Endothelial cell of hepatic sinusoid (primary cell): ENCODE results near the gene TAF11L4.
"Not testable (repeated sequence)": the region's sequence is repeated elsewhere in the genome, so short reads cannot be mapped to it uniquely, and the experiment has no call there.

Experiments
- in situ Hi-C: cut with HindIII; loops from 2 replicates; pipeline ENCODE4 v1.10.0; 2017; ENCODE audit warnings: low sequenced_read_pairs

Gene TAF11L4

DNA sequence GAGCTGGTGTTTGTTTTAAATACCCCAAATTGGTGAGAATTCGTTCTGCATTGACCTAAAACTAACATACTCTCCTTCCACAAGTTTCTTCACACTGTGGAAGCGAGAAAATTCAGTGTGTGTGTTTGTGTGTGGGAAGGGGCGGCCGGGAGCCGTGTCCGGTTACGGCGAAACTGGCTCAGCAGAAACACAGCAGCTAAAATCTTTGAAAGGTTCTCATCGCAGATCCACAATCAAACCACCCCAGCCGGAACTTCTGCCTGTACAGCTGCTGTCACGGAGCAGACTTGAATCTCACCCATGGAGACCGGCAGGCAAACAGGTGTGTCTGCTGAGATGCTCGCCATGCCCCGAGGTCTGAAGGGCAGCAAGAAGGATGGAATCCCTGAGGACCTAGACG is at the start of gene TAF11L4:
Gene TAF11L4 (plus strand): TSS at position 301 of the 400 bp plus-strand sequence.
- in situ Hi-C loops: not testable (repeated sequence)

DNA sequence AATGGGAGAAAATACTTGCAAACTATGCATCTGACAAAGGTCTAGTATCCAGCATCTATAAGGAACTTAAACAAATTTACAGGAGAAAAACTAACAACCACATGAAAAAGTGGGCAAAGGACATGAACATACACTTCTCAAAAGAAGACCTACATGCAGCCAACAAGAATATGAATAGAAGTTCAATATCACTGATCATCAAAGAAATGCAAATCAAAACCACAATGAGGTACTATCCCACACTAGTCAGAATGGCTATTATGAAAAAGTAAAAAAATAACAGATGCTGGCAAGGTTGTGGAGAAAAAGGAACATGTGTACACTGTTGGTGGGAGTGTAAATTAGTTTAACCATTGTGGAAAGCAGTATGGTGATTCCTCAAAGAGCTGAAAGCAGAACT is 46.5 kb upstream of the TAF11L4 start:
- in situ Hi-C loops: loop anchor here (10.0 kb wide), 1 partner anchor 1090 kb away; no protein-coding TSS in a partner anchor

- in situ Hi-C loops: loop anchor here (10.0 kb wide), 1 partner anchor 1092 kb away; no protein-coding TSS in a partner anchor
These were observed 44.6 kb upstream of the TAF11L4 start for GRCh38 chr5:17477043-17477442.

- in situ Hi-C loops: loop anchor here (10.0 kb wide), 1 partner anchor 1093 kb away; no protein-coding TSS in a partner anchor
These were observed 43.9 kb upstream of the TAF11L4 start for GRCh38 chr5:17477573-17478265.

DNA sequence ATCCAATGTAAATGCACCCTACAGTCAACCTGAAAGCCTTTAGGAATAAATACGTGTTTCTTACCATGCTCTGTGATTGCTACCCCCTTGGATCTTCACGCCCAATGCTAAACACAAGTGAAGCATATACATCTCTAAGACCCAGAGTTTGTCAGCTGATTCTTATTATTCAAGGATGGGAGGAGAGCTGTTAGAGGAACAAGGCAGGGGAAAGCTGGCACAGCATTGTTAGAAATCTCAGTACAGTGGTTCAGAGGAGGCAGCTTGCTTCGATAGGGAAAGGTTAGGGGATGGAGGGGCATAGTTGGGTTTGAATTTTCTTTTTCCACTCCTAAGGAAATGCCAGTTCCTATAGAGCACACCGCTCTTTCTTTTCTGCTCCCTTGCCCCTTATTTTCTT is 40.2 kb upstream of the TAF11L4 start:
- in situ Hi-C loops: no loop called here

GRCh38 chr5:17482790-17483189 is 38.8 kb upstream of the TAF11L4 start:
- in situ Hi-C loops: no loop called here

DNA sequence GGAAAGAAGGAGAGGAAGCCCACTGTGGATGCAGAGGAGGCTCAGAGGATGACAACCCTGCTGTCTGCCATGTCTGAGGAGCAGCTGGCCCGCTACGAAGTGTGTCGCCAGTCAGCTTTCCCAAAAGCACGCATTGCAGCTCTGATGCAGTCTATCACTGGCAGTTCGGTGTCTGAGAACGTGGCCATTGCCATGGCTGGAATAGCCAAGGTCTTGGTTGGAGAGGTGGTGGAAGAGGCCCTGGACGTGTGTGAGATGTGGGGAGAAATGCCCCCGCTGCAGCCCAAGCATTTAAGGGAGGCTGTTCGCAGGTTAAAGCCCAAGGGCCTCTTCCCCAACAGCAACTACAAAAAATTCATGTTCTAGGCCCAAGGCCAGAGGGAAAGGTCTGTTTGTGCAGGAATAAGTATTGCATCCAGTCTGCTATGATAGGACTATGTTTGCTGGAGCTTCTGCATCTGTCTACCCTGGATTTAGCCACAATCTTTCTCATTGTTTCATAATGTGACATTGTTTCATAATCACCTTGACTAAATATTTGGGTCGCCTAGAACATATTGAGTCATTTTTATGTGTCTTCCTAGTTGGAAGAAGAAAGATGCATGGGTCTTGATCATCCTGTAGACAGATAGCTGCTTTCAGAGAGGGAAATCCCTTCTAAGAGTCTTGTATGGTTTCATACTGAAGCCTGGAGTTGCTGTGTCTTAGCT is 35.0 kb upstream of the TAF11L4 start:
- in situ Hi-C loops: not testable (repeated sequence)

DNA sequence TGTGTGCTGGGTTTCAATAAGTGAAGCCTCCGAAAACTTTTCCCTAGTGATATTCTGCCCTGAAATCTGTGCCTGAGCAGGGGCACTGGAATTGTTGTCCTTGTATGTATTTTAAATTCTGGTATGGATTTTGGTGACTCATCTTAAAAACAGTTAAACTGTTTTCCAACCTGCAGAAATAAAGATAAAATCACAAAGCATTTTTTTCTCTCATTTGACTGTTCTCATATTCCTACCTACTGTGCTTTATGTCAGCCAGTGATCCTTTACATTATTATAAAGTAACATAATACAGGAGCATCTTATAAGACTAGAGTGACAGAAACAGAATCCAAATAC is 34.5 kb upstream of the TAF11L4 start:
- in situ Hi-C loops: no loop called here

DNA sequence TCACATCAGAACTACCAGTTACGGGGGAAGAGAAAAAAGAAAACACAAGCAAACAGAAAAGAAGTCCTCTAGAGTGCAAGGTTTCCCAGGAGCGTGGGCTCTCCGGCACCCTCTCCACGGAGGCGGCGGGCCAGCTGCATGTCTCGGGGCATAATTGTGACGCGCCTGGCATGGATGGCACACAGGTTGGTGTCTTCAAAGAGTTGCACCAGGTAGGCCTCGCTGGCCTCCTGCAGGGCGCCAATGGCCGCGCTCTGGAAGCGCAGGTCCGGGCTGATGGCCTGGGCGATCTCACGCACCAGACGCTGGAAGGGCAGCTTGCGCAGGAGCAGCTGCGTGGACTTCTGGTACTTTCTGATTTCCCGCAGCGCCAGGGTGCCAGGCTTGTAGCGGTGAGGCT is 30.3 kb upstream of the TAF11L4 start:
- in situ Hi-C loops: not testable (repeated sequence)

DNA sequence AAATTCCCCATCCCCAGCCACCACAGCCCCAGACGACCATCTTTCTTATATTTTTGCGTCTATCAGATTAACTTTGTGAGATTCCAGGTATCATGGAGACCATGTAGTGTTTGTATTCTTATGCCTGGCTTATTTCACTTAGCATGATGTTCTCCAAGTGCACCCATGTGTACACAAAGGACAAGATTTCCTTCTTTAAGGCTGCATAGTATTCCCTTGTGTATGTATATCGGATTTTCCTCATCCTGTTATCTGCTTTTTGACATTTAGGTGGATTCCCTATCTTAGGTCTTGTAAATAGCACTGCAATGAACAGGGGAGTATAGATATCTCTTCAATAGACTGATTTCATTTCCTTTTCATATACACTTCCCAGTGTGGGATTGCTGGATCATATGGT is 28.8 kb upstream of the TAF11L4 start:
- in situ Hi-C loops: no loop called here

DNA sequence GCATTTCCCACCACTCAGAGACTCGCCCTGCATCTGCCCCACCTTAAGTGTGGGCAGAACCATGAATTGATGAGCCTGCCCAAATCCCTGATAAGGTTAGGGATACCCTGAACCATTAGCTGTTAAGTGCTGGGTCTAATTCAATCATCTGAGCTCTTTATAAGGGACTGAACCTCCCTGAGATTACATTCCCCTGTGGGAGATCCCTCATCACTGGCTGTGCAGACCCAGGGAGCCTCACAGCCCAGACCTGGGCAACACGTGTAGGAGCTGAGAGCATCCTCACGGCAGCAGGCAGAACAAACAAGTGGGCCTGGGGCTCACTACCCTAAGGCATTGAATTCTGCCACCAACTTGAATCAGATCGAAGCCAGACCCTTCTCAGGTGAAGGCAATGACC is 24.2 kb upstream of the TAF11L4 start:
- in situ Hi-C loops: no loop called here

- in situ Hi-C loops: not testable (repeated sequence)
These were observed 23.7 kb upstream of the TAF11L4 start, which contains the start of gene TAF11L2 for GRCh38 chr5:17497931-17498330. Gene TAF11L2, plus strand, starts transcription at chr5:17498231.

- in situ Hi-C loops: no loop called here
These were observed 9.8 kb upstream of the TAF11L4 start for GRCh38 chr5:17511775-17512325.

GRCh38 chr5:17517526-17517925 is 4.1 kb upstream of the TAF11L4 start:
- in situ Hi-C loops: not testable (repeated sequence)

DNA sequence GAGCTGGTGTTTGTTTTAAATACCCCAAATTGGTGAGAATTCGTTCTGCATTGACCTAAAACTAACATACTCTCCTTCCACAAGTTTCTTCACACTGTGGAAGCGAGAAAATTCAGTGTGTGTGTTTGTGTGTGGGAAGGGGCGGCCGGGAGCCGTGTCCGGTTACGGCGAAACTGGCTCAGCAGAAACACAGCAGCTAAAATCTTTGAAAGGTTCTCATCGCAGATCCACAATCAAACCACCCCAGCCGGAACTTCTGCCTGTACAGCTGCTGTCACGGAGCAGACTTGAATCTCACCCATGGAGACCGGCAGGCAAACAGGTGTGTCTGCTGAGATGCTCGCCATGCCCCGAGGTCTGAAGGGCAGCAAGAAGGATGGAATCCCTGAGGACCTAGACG is 3.5 kb upstream of the TAF11L4 start, which contains the start of gene TAF11L3:
Gene TAF11L3 (plus strand): TSS at position 301 of the 400 bp plus-strand sequence.
- in situ Hi-C loops: not testable (repeated sequence)

DNA sequence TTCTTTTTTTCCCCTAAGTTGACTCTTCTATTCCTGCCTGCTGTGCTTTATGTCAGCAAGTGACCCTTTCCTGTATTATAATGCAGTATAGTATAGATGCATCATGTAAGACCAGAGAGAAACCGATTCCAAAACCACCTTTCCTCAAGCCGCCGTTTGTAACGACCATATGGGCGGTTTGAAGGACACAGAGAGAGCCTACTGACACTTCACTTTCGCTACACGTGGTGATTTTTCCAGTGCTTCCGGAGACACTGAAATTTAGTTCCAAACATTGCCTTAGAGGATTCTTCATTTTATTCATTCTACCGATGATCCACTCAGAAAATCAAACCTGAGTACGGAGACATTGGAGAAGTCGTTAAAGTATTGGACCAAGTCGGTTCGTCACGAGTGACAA is 2.1 kb upstream of the TAF11L4 start:
- in situ Hi-C loops: not testable (repeated sequence)

- in situ Hi-C loops: not testable (repeated sequence)
These were observed 3.3 kb downstream of the TAF11L4 start, which contains the start of gene TAF11L5 for GRCh38 chr5:17524935-17525334. Gene TAF11L5, plus strand, starts transcription at chr5:17525235.

GRCh38 chr5:17526504-17526903 is 4.9 kb downstream of the TAF11L4 start:
- in situ Hi-C loops: not testable (repeated sequence)

DNA sequence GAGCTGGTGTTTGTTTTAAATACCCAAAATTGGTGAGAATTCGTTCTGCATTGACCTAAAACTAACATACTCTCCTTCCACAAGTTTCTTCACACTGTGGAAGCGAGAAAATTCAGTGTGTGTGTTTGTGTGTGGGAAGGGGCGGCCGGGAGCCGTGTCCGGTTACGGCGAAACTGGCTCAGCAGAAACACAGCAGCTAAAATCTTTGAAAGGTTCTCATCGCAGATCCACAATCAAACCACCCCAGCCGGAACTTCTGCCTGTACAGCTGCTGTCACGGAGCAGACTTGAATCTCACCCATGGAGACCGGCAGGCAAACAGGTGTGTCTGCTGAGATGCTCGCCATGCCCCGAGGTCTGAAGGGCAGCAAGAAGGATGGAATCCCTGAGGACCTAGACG is 6.8 kb downstream of the TAF11L4 start, which contains the start of gene TAF11L6:
Gene TAF11L6 (plus strand): TSS at position 301 of the 400 bp plus-strand sequence.
- in situ Hi-C loops: not testable (repeated sequence)
